Measurements from ENCODE around the gene PCSK9. TPM values are rescaled to one million over a fixed set of nuclear protein-coding genes. Genes with fewer than 3 reads are reported as not detected.

PCSK9 gene
- total and polyA plus RNA-seq, 9 of the 15 experiments (the other 6 are each of a cell fraction or from before 2014, with no cell fraction given): 3.2 to 58.6 (median 24.7) TPM

DNA sequence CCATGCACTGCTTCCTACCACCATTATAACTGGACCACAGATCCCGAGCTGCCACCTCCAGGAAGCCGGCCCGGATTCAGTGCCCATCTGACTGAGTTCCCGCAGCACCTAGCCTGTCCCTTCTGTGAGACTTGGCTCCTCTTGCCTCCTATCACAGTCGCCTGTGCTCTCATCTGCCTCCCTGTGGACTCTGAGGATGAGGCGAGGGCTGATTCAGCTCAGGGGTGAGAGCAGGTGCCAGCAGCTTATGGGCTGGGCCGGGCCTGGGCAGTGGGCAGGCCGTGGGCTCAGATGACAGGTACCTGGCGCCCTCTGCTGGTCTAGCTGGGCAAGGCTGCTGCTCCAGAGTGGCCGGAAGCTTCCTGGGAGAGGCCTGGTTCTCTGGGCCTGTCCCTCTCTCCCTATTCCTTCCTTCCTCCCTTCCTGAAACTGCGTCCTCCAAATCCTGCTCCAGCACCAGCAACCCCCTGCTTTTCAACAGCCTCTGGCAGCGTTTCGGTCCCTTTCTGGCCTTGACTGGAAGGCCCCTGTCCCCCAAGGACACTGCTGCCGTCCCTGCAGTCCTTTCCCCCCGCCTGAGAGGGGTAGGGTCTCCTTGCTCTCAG, 17.3 kb upstream of the PCSK9 start (continued):
- no peak for TF ChIP-seq RERE (CRISPR knock-in tag; IDR thresholded peaks at IDR 0.05; ENCODE audit: borderline replicate concordance)
- TF ChIP-seq, protein P1, sequence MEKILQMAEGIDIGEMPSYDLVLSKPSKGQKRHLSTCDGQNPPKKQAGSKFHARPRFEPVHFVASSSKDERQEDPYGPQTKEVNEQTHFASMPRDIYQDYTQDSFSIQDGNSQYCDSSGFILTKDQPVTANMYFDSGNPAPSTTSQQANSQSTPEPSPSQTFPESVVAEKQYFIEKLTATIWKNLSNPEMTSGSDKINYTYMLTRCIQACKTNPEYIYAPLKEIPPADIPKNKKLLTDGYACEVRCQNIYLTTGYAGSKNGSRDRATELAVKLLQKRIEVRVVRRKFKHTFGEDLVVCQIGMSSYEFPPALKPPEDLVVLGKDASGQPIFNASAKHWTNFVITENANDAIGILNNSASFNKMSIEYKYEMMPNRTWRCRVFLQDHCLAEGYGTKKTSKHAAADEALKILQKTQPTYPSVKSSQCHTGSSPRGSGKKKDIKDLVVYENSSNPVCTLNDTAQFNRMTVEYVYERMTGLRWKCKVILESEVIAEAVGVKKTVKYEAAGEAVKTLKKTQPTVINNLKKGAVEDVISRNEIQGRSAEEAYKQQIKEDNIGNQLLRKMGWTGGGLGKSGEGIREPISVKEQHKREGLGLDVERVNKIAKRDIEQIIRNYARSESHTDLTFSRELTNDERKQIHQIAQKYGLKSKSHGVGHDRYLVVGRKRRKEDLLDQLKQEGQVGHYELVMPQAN (IDR thresholded peaks at IDR 0.05; ENCODE audit: borderline replicate concordance): no peak
- TF ChIP-seq HDAC2 (IDR thresholded peaks at IDR 0.05): peak; percentile 71
- TF ChIP-seq BRD9 (IDR thresholded peaks at IDR 0.05; ENCODE audit: low read depth, partially characterized antibody): no peak
- TF ChIP-seq ZNF668 (CRISPR knock-in tag; IDR thresholded peaks at IDR 0.05): no peak
- no peak for TF ChIP-seq CHD1 (IDR thresholded peaks at IDR 0.05; ENCODE audit: low read length)
- no peak for TF ChIP-seq KAT8 (IDR thresholded peaks at IDR 0.05; ENCODE audit: low read depth)
- TF ChIP-seq SMAD4 (CRISPR knock-in tag; conservative IDR thresholded peaks at IDR 0.05): no peak
- TF ChIP-seq ARNT (IDR thresholded peaks at IDR 0.05): peak in 1 of 2 experiments; percentile 25; a peak in 1 of 4 replicates
- TF ChIP-seq NFXL1 (CRISPR knock-in tag; IDR thresholded peaks at IDR 0.05): no peak
- TF ChIP-seq TAF1 (IDR thresholded peaks at IDR 0.05; ENCODE audit: control insufficient read depth, extremely low read depth, insufficient read depth, low read length, severe bottlenecking): no peak
- no peak for TF ChIP-seq HOMEZ (CRISPR knock-in tag; IDR thresholded peaks at IDR 0.05)
- no peak for TF ChIP-seq MCM5 (IDR thresholded peaks at IDR 0.05; ENCODE audit: low read depth)
